H1 (cell line): ENCODE results near the gene ANKRD36.
"Not testable (repeated sequence)": the region's sequence is repeated elsewhere in the genome, so short reads cannot be mapped to it uniquely, and the experiment has no call there.

Source experiments
- EP300 ChIP-seq, 2 experiments: IDR thresholded peaks; 1 replicate in 1 of 2; 2 replicates in 1 of 2; pipeline ENCODE4 v1.6.1; 2011 to 2012; ENCODE audit warnings: low read depth in 2 of 2, low read length in 2 of 2, mild to moderate bottlenecking in 2 of 2, borderline replicate concordance in 1 of 2, inconsistent platforms in 1 of 2, moderate library complexity in 1 of 2
- FOSL1 ChIP-seq: IDR thresholded peaks from 2 replicates; pipeline ENCODE4 v1.6.1; 2011; ENCODE audit warnings: mild to moderate bottlenecking, low read depth, low read length, moderate library complexity; ENCODE audit not compliant: insufficient read depth
- GABPA ChIP-seq: IDR thresholded peaks from 2 replicates; pipeline ENCODE4 v1.6.1; 2011; ENCODE audit warnings: mild to moderate bottlenecking, low read length, moderate library complexity, borderline replicate concordance; ENCODE audit not compliant: insufficient read depth
- NANOG ChIP-seq: IDR thresholded peaks from 2 replicates; pipeline ENCODE4 v1.6.1; 2011; ENCODE audit warnings: low read length, low read depth, mild to moderate bottlenecking, inconsistent platforms; ENCODE audit not compliant: insufficient read depth, poor library complexity, severe bottlenecking
- NRF1 ChIP-seq: IDR thresholded peaks from 2 replicates; pipeline ENCODE4 v1.6.1; 2011; ENCODE audit warnings: mild to moderate bottlenecking, low read depth, low read length, improper control_type of control experiment
- POLR2A ChIP-seq, 2 experiments: IDR thresholded peaks; 1 replicate in 1 of 2; 2 replicates in 1 of 2; pipeline ENCODE4 v1.6.1; 2011; ENCODE audit warnings: low read depth in 2 of 2, low read length in 2 of 2, mild to moderate bottlenecking in 2 of 2; ENCODE audit errors: control extremely low read depth in 1 of 2
- RAD21 ChIP-seq, 2 experiments: IDR thresholded peaks in 1 of 2; conservative IDR thresholded peaks in 1 of 2; 2 replicates each; pipeline ENCODE4 v1.6.1; 2011; ENCODE audit warnings: low read depth in 2 of 2, low read length in 2 of 2, improper control_type of control experiment in 1 of 2, inconsistent platforms in 1 of 2, mild to moderate bottlenecking in 1 of 2, moderate library complexity in 1 of 2
- TF ChIP-seq, protein P1 (sequence below), 3 experiments: IDR thresholded peaks; 1 replicate in 2 of 3; 2 replicates in 1 of 3; pipeline versions ENCODE4 v1.5.1 to v1.6.1; 2011; ENCODE audit warnings: low read length in 3 of 3, mild to moderate bottlenecking in 3 of 3, inconsistent platforms in 2 of 3, low read depth in 1 of 3, moderate library complexity in 1 of 3; ENCODE audit not compliant: insufficient read depth in 1 of 3; ENCODE audit errors: control extremely low read depth in 1 of 3

DNA sequence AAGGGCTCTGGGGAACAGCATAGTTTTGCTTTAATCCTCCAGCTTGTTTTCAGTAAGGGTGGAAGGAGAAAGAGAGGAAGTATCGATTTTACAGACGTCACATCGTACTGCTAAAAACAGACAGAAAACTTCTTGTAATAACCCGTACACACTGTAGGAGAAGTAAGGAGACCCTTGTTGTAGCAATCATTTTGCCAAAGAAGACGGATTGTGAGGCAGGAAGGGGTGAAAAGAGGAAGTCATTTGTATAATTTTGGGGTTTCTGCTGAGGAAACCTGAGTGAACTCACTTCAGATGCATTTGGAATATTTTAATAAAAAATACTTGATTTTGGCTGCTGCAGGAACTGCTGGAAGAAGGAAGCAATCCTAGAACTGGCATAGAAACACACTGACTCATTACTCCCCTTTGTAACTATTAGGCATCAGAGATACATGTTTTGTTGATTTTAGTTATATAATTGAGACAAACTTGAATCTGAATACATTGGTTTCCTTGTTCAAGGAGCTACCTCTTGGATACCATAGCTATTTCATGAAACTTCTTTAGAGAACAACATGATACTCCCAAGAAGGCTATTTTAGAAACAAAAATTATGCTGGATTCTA, 89.8 kb downstream of the ANKRD36 start:
- not testable (repeated sequence) for TF ChIP-seq NRF1; RAD21 (IDR thresholded peaks at IDR 0.05 in 1 of 2, conservative IDR thresholded peaks at IDR 0.05 in 1 of 2; ENCODE audit: low read depth in 2 of 2, low read length in 2 of 2); GABPA; POLR2A (IDR thresholded peaks at IDR 0.05; ENCODE audit: control extremely low read depth in 1 of 2, low read depth in 2 of 2, low read length in 2 of 2); EP300 (IDR thresholded peaks at IDR 0.05; ENCODE audit: borderline replicate concordance in 1 of 2, low read depth in 2 of 2, low read length in 2 of 2); FOSL1; NANOG
- TF ChIP-seq, protein P1, sequence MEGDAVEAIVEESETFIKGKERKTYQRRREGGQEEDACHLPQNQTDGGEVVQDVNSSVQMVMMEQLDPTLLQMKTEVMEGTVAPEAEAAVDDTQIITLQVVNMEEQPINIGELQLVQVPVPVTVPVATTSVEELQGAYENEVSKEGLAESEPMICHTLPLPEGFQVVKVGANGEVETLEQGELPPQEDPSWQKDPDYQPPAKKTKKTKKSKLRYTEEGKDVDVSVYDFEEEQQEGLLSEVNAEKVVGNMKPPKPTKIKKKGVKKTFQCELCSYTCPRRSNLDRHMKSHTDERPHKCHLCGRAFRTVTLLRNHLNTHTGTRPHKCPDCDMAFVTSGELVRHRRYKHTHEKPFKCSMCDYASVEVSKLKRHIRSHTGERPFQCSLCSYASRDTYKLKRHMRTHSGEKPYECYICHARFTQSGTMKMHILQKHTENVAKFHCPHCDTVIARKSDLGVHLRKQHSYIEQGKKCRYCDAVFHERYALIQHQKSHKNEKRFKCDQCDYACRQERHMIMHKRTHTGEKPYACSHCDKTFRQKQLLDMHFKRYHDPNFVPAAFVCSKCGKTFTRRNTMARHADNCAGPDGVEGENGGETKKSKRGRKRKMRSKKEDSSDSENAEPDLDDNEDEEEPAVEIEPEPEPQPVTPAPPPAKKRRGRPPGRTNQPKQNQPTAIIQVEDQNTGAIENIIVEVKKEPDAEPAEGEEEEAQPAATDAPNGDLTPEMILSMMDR (IDR thresholded peaks at IDR 0.05; ENCODE audit: control extremely low read depth in 1 of 3, insufficient read depth in 1 of 3, low read depth in 1 of 3, low read length in 3 of 3): not testable (repeated sequence)
